IMR-90 (cell line): Measurements from ENCODE around the gene AXIN2. TPM values are rescaled to one million over a fixed set of nuclear protein-coding genes. Genes with fewer than 3 reads are reported as not detected.

ENCODE experiments used
- ATAC-seq: fragments of 200-7000 bp; cut with Tn5 transposase; 2 replicates; pipeline ENCODE4 v1.9.1; 2020; ENCODE audit warnings: low read depth, mild to moderate bottlenecking, moderate library complexity
- BruUV-seq: library from RNA; stranded (reverse); fragments of 400-500 nt; replicated peaks from 2 replicates; lab custom pipeline; 2021; lab: Mats Ljungman, UMichigan
- CTCF ChIA-PET: fragments of 300-600 bp; formaldehyde crosslinking; extraction: SDS; loops from one replicate; lab custom pipeline; 2021; ENCODE audit warnings: antibody characterized with exemption; lab: Yijun Ruan, JAX
- POLR2A ChIA-PET: fragments of 300-600 bp; sonication (Branson Sonifier 250); formaldehyde crosslinking; loops from one replicate; lab custom pipeline; 2022; ENCODE audit warnings: antibody characterized with exemption; ENCODE audit not compliant: unreplicated experiment; lab: Charles Lee
- DNase-seq: peaks from one replicate; pipeline ENCODE4 v3.0.0; 2013
- H2AFZ ChIP-seq: replicated peaks from 2 replicates; pipeline ENCODE3; 2013; ENCODE audit warnings: low read length, mild to moderate bottlenecking; ENCODE audit not compliant: poor library complexity
- H2AK5ac ChIP-seq: 2 replicates; pipeline ENCODE4 v1.6.1; 2013; ENCODE audit warnings: low read depth, low read length, inconsistent platforms
- H2AK9ac ChIP-seq: replicated peaks from 2 replicates; pipeline ENCODE3; 2013; ENCODE audit warnings: mild to moderate bottlenecking, low read depth, low read length, moderate library complexity; ENCODE audit not compliant: poor library complexity
- H2BK120ac ChIP-seq: 2 replicates; pipeline ENCODE4 v1.6.1; 2013; ENCODE audit warnings: low read depth, low read length, inconsistent platforms
- H2BK15ac ChIP-seq: 3 replicates; pipeline ENCODE4 v1.6.1; 2013; ENCODE audit warnings: low read depth, low read length, inconsistent platforms
- H2BK20ac ChIP-seq: 2 replicates; pipeline ENCODE4 v1.6.1; 2013; ENCODE audit warnings: low read depth, mild to moderate bottlenecking, inconsistent platforms, low read length, moderate library complexity
- H2BK5ac ChIP-seq: 2 replicates; pipeline ENCODE4 v1.6.1; 2013; ENCODE audit warnings: mild to moderate bottlenecking, low read depth, low read length, inconsistent platforms; ENCODE audit not compliant: poor library complexity, severe bottlenecking
- H3K14ac ChIP-seq: replicated peaks from 2 replicates; pipeline ENCODE4 v1.6.1; 2013; ENCODE audit warnings: low read depth, low read length, inconsistent platforms
- H3K18ac ChIP-seq: 2 replicates; pipeline ENCODE4 v1.6.1; 2013; ENCODE audit warnings: low read depth, low read length, control low read depth
- H3K23ac ChIP-seq: 2 replicates; pipeline ENCODE4 v1.6.1; 2013; ENCODE audit warnings: low read depth, low read length, inconsistent platforms
- H3K27ac ChIP-seq: 2 replicates; pipeline ENCODE4 v1.5.1; 2013; ENCODE audit warnings: mild to moderate bottlenecking, control low read depth, low read length; ENCODE audit not compliant: insufficient read depth
- H3K27me3 ChIP-seq: 2 replicates; pipeline ENCODE4 v1.6.1; 2013; ENCODE audit warnings: low read length; ENCODE audit not compliant: control insufficient read depth, insufficient read depth
- H3K36me3 ChIP-seq: 2 replicates; pipeline ENCODE4 v1.6.1; 2013; ENCODE audit warnings: low read length, mixed read lengths; ENCODE audit not compliant: control insufficient read depth, insufficient read depth
- H3K4ac ChIP-seq: 2 replicates; pipeline ENCODE4 v1.6.1; 2013; ENCODE audit warnings: low read depth, low read length, inconsistent platforms
- H3K4me1 ChIP-seq: 2 replicates; pipeline ENCODE4 v1.6.1; 2013; ENCODE audit warnings: low read length, mixed read lengths; ENCODE audit not compliant: control insufficient read depth, insufficient read depth
- H3K4me2 ChIP-seq: 2 replicates; pipeline ENCODE4 v1.6.1; 2013; ENCODE audit warnings: low read depth, mild to moderate bottlenecking, control low read depth, low read length, moderate library complexity
- H3K4me3 ChIP-seq: 2 replicates; pipeline ENCODE4 v1.5.1; 2013; ENCODE audit warnings: low read depth, mild to moderate bottlenecking, control low read depth, low read length, moderate library complexity; ENCODE audit not compliant: insufficient read depth
- H3K56ac ChIP-seq: 2 replicates; pipeline ENCODE4 v1.6.1; 2013; ENCODE audit warnings: low read length, inconsistent platforms; ENCODE audit not compliant: insufficient read depth; ENCODE audit errors: extremely low read depth
- H3K79me1 ChIP-seq, 2 experiments: 2 replicates each; pipeline ENCODE4 v1.6.1; 2013; ENCODE audit warnings: low read length in 2 of 2, inconsistent platforms in 1 of 2, low read depth in 1 of 2
- H3K9ac ChIP-seq: 2 replicates; pipeline ENCODE4 v1.6.1; 2013; ENCODE audit warnings: low read depth, low read length, control low read depth
- H3K9me1 ChIP-seq: 2 replicates; pipeline ENCODE4 v1.6.1; 2013; ENCODE audit warnings: low read length, inconsistent platforms; ENCODE audit not compliant: insufficient read depth
- H3K9me3 ChIP-seq: 2 replicates; pipeline ENCODE4 v1.6.1; 2013; ENCODE audit warnings: low read length; ENCODE audit not compliant: control insufficient read depth, insufficient read depth
- H4K20me1 ChIP-seq: 2 replicates; pipeline ENCODE4 v1.6.1; 2013; ENCODE audit warnings: low read length, inconsistent platforms; ENCODE audit not compliant: insufficient read depth
- H4K5ac ChIP-seq: 2 replicates; pipeline ENCODE4 v1.6.1; 2013; ENCODE audit warnings: mild to moderate bottlenecking, low read depth, low read length, control low read depth
- H4K8ac ChIP-seq, 2 experiments: 2 replicates each; pipeline ENCODE4 v1.6.1; 2013; ENCODE audit warnings: low read depth in 2 of 2, low read length in 2 of 2, control low read depth in 1 of 2, inconsistent platforms in 1 of 2
- H4K91ac ChIP-seq: 2 replicates; pipeline ENCODE4 v1.6.1; 2013; ENCODE audit warnings: low read depth, low read length, inconsistent platforms; ENCODE audit not compliant: insufficient read depth
- MAFK ChIP-seq: IDR thresholded peaks from 2 replicates; pipeline ENCODE4 v1.6.1; 2012; ENCODE audit warnings: low read depth, low read length, improper control_type of control experiment
- MAZ ChIP-seq: IDR thresholded peaks from 2 replicates; pipeline ENCODE4 v1.6.1; 2012; ENCODE audit warnings: low read depth, mild to moderate bottlenecking, low read length, improper control_type of control experiment, moderate library complexity, borderline replicate concordance
- MXI1 ChIP-seq: IDR thresholded peaks from 2 replicates; pipeline ENCODE4 v1.6.1; 2012; ENCODE audit warnings: low read depth, mild to moderate bottlenecking, low read length, moderate library complexity, borderline replicate concordance
- RAD21 ChIP-seq: IDR thresholded peaks from 2 replicates; pipeline ENCODE4 v1.6.1; 2012; ENCODE audit warnings: low read length, improper control_type of control experiment
- RFX5 ChIP-seq: IDR thresholded peaks from 2 replicates; pipeline ENCODE4 v1.8.0; 2012; ENCODE audit warnings: low read depth, mild to moderate bottlenecking, low read length, moderate library complexity
- WGBS, 2 experiments: methylation state at CpG; one replicate each; pipeline versions ENCODE4 v1.1.5 to v1.1.7; 2013; ENCODE audit warnings: missing lambda C conversion rate in 2 of 2; ENCODE audit not compliant: insufficient read length in 1 of 2; ENCODE audit errors: extremely low coverage in 2 of 2; 5-methylcytosine and 5-hydroxymethylcytosine counted together
- dilution Hi-C: fragments of 300-500 bp; cut with HindIII; formaldehyde crosslinking; loops from one replicate; pipeline ENCODE4 v1.14.3; 2018; ENCODE audit warnings: low sequenced_read_pairs; ENCODE audit not compliant: unreplicated experiment
- in situ Hi-C: fragments of 300-500 bp; cut with MboI; formaldehyde crosslinking; loops from 3 replicates; pipeline ENCODE4 v1.14.3; 2019; ENCODE audit warnings: low sequenced_read_pairs, inconsistent platforms, mixed read lengths
- intact Hi-C: fragments of 100-400 bp; cut with micrococcal nuclease; formaldehyde crosslinking; loops from 2 replicates; pipeline ENCODE4 v1.10.0; 2022
- polyA plus RNA-seq, 3 experiments: library from polyadenylated mRNA; depleted of rRNA; stranded (reverse); fragments of >200 nt; gene quantifications; 2 replicates each; pipeline ENCODE4 v1.2.3, GENCODE V29; 2012; ENCODE audit warnings: low replicate concordance in 1 of 3
- total RNA-seq: library from RNA; depleted of rRNA; stranded (reverse); fragments of >200 nt; gene quantifications from 2 replicates; pipeline ENCODE4 v1.2.3, GENCODE V29; 2012
- TF ChIP-seq, protein P1 (sequence below): conservative IDR thresholded peaks from 2 replicates; pipeline ENCODE4 v1.5.1; 2012; ENCODE audit warnings: mild to moderate bottlenecking, low read depth, low read length, improper control_type of control experiment

The AXIN2 gene
- total and polyA plus RNA-seq, 2 of the 4 experiments (the other 2 are of a cell fraction) = 0.91 to 1.8 TPM

DNA sequence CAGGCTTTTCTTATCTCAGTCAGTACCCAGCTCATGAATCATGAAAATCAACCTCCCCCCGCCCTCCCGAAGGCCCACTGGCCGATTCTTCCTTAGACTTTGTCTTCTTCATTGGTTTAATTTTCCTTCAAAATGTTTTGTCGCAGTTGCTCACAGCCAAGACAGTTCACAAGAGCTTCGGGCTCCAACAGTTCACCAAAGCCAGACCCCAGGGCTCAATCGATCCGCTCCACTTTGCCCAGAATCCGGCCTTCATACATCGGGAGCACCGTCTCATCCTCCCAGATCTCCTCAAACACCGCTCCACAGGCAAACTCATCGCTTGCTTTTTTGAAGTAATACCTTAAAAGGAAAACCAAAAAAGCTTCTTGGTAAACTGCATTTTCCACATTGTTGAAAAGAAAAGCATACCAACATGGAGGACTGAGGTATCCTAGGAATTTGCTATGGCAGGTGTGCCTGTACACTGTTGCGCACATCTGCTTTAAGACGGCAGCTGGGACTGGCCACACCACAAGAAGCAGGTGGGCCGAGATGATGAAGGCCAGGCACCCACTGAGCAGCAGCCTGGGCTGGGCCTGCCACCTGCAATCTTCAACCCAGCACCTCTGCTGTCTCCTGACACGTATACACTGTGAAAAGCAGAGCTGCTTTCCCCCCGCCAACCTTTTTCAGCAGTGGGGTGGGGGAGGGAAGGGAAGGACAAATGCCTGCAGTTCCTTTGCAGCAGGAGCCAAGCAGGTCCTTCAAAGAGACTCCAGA lies 31.5 kb downstream of the AXIN2 start:
- Histone ChIP-seq H4K8ac (0 out of 4 replicates have a peak overlapping the region, but pooled peaks of 1 of the 2 experiments have one; percentile 0), H3K14ac (no peak overlapping the region), H3K9ac (no peak overlapping the region), H3K4ac (peak overlapping the region; percentile 46), H4K20me1 (no peaks in the 10 kb centered on the region), H3K23ac (no peak overlapping the region), H2BK15ac (no peak overlapping the region), H2BK5ac (no peak overlapping the region), H2AK5ac (peak overlapping the region; percentile 25), H3K27ac (peak overlapping the region; percentile 78; the same call in 1 of the 2 replicates), H3K36me3 (peaks cover 13% of the 10 kb centered on the region; the same call in 1 of the 2 replicates), H3K4me2 (no peak overlapping the region), H3K27me3 (no peaks in the 10 kb centered on the region), H3K9me1 (peaks cover 5% of the 10 kb centered on the region; the same call in 1 of the 2 replicates), H2BK20ac (no peak overlapping the region), H3K4me1 (peaks cover 20% of the 10 kb centered on the region), H3K56ac (no peak overlapping the region), H3K9me3 (no peaks in the 10 kb centered on the region), H4K91ac (peak overlapping the region; percentile 39; the same call in 1 of the 2 replicates), H3K79me1 (no peaks in the 10 kb centered on the region), H2AK9ac (no peak overlapping the region), H4K5ac (no peak overlapping the region; the same call in 1 of the 2 replicates), H2BK120ac (no peak overlapping the region), H3K4me3 (no peak overlapping the region), H3K18ac (no peak overlapping the region; the same call in 1 of the 2 replicates), H2AFZ (no peak overlapping the region)
- in situ Hi-C loops (no loop called here), intact Hi-C loops (no loop called here), dilution Hi-C loops (no loop called here)
- 78% methylated on average over 3 of the region's 17 CpGs; no CpG with 5 or more reads in 1 of the 2 experiments for WGBS, 2 experiments
- no peak for ATAC-seq
- ChIA-PET POLR2A (no interaction called here), CTCF (no interaction called here)
- TF ChIP-seq MAZ (no peak), RFX5 (no peak), RAD21 (no peak), MXI1 (no peak), MAFK (no peak)
- TF ChIP-seq, protein P1, sequence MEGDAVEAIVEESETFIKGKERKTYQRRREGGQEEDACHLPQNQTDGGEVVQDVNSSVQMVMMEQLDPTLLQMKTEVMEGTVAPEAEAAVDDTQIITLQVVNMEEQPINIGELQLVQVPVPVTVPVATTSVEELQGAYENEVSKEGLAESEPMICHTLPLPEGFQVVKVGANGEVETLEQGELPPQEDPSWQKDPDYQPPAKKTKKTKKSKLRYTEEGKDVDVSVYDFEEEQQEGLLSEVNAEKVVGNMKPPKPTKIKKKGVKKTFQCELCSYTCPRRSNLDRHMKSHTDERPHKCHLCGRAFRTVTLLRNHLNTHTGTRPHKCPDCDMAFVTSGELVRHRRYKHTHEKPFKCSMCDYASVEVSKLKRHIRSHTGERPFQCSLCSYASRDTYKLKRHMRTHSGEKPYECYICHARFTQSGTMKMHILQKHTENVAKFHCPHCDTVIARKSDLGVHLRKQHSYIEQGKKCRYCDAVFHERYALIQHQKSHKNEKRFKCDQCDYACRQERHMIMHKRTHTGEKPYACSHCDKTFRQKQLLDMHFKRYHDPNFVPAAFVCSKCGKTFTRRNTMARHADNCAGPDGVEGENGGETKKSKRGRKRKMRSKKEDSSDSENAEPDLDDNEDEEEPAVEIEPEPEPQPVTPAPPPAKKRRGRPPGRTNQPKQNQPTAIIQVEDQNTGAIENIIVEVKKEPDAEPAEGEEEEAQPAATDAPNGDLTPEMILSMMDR = no peak
- no peak for DNase-seq
- BruUV-seq = no TSS peak
